Progenitor cell of endocrine pancreas (in vitro differentiated cells): ENCODE results near the gene UGT1A8. TPM values are rescaled to one million over a fixed set of nuclear protein-coding genes. Genes with fewer than 3 reads are reported as not detected.

Experiments
- DNase-seq: peaks from one replicate; pipeline ENCODE4 v3.0.0; 2021; ENCODE audit warnings: low spot score; ENCODE audit not compliant: unreplicated experiment
- H3K27ac Mint-ChIP-seq: 2 replicates; pipeline ENCODE4 v1.8.0; 2021; ENCODE audit warnings: mild to moderate bottlenecking, moderate library complexity, mixed read lengths
- H3K27me3 Mint-ChIP-seq: 2 replicates; pipeline ENCODE4 v1.8.0; 2021; ENCODE audit warnings: mixed read lengths
- H3K36me3 Mint-ChIP-seq: 2 replicates; pipeline ENCODE4 v1.8.0; 2022; ENCODE audit warnings: mixed read lengths; ENCODE audit not compliant: insufficient read depth
- H3K4me1 Mint-ChIP-seq: 2 replicates; pipeline ENCODE4 v1.8.0; 2021; ENCODE audit warnings: low read depth, mixed read lengths
- H3K4me3 Mint-ChIP-seq: 2 replicates; pipeline ENCODE4 v1.8.0; 2021; ENCODE audit warnings: low read depth, mild to moderate bottlenecking, moderate library complexity, mixed read lengths
- H3K9me3 Mint-ChIP-seq: 2 replicates; pipeline ENCODE4 v1.8.0; 2021; ENCODE audit warnings: low read depth, mixed read lengths
- CTCF ChIP-seq: fragments of 200-600 bp; sonication (generic); IDR thresholded peaks from one replicate; pipeline ENCODE4 v1.5.0; 2021; ENCODE audit warnings: antibody characterized with exemption, mild to moderate bottlenecking; ENCODE audit not compliant: unreplicated experiment
- total RNA-seq: library from RNA; stranded (reverse); gene quantifications from 2 replicates; pipeline ENCODE4 v1.2.1, GENCODE V29; 2021

The UGT1A8 gene
- total RNA-seq, 1 donor from 2014 or later, result not detected

GRCh38 chr2:233680361-233681045 is 63.1 kb downstream of the UGT1A8 start:
- TF ChIP-seq CTCF, result no peak
- no peak overlapping the region for H3K4me3 Mint-ChIP-seq
- H3K36me3 Mint-ChIP-seq, result no peaks in the 10 kb centered on the region
- no peak overlapping the region for H3K27ac Mint-ChIP-seq
- DNase-seq, result no peak
- H3K27me3 Mint-ChIP-seq, result peaks cover 24% of the 10 kb centered on the region
- no peaks in the 10 kb centered on the region for H3K4me1 Mint-ChIP-seq
- H3K9me3 Mint-ChIP-seq, result no peaks in the 10 kb centered on the region

GRCh38 chr2:233681521-233682099 is 64.2 kb downstream of the UGT1A8 start, which contains the start of gene UGT1A7:
TSS of gene UGT1A7 (plus strand) at chr2:233681901. CDS start at chr2:233681938, 37 bp downstream.
- Mint-ChIP-seq H3K4me3 (no peak within 1 kb of the TSS), H3K27ac (peak within 1 kb of the TSS; percentile 19), H3K4me1 (no peaks in the 10 kb centered on the region), H3K9me3 (no peaks in the 10 kb centered on the region), H3K36me3 (no peaks in the 10 kb centered on the region), H3K27me3 (peaks cover 20% of the 10 kb centered on the region)
- TF ChIP-seq CTCF, result no peak
- no peak for DNase-seq

GRCh38 chr2:233684640-233685039 is 67.2 kb downstream of the UGT1A8 start:
- Mint-ChIP-seq H3K27me3 (peaks cover 4% of the 10 kb centered on the region), H3K4me1 (peaks cover 5% of the 10 kb centered on the region), H3K27ac (no peak overlapping the region), H3K36me3 (no peaks in the 10 kb centered on the region), H3K9me3 (peaks cover 3% of the 10 kb centered on the region), H3K4me3 (no peak overlapping the region)
- DNase-seq, result no peak
- no peak for TF ChIP-seq CTCF

- no peak overlapping the region for H3K27ac Mint-ChIP-seq
Observed at GRCh38 chr2:233686928-233687327, 69.5 kb downstream of the UGT1A8 start.

GRCh38 chr2:233688341-233688740 is 70.9 kb downstream of the UGT1A8 start:
- H3K27me3 Mint-ChIP-seq, result no peaks in the 10 kb centered on the region
- no peak overlapping the region for H3K4me3 Mint-ChIP-seq
- peaks cover 3% of the 10 kb centered on the region for H3K9me3 Mint-ChIP-seq
- no peaks in the 10 kb centered on the region for H3K36me3 Mint-ChIP-seq
- no peak for DNase-seq
- H3K27ac Mint-ChIP-seq, result no peak overlapping the region
- no peak for TF ChIP-seq CTCF
- H3K4me1 Mint-ChIP-seq, result peaks cover 11% of the 10 kb centered on the region

More at GRCh38 chr2:233686928-233687327, 69.5 kb downstream of the UGT1A8 start:
- no peaks in the 10 kb centered on the region for H3K36me3 Mint-ChIP-seq
- no peak for TF ChIP-seq CTCF
- no peak for DNase-seq
- peaks cover 11% of the 10 kb centered on the region for H3K4me1 Mint-ChIP-seq
- H3K4me3 Mint-ChIP-seq, result no peak overlapping the region
- H3K27me3 Mint-ChIP-seq, result no peaks in the 10 kb centered on the region
- peaks cover 3% of the 10 kb centered on the region for H3K9me3 Mint-ChIP-seq
